Astrocyte of the cerebellum (primary cell): ENCODE data around the gene TECTB.

Source experiments
- DNase-seq: peaks from one replicate; pipeline ENCODE4 v3.0.0-alpha.2; 2011; ENCODE audit warnings: low read depth
- H3K4me3 ChIP-seq: 2 replicates; pipeline ENCODE4 v1.5.1; 2011; ENCODE audit warnings: mild to moderate bottlenecking, low read depth, low read length, moderate library complexity
- in situ Hi-C: cut with HindIII; loops from 2 replicates; pipeline ENCODE4 v1.10.0; 2017; ENCODE audit warnings: low sequenced_read_pairs
- TF ChIP-seq, protein P1 (sequence below): IDR thresholded peaks from 2 replicates; pipeline ENCODE4 v1.5.1; 2012; ENCODE audit warnings: low read length, low read depth, moderate library complexity, mild to moderate bottlenecking; ENCODE audit errors: missing control alignments

The TECTB gene

DNA sequence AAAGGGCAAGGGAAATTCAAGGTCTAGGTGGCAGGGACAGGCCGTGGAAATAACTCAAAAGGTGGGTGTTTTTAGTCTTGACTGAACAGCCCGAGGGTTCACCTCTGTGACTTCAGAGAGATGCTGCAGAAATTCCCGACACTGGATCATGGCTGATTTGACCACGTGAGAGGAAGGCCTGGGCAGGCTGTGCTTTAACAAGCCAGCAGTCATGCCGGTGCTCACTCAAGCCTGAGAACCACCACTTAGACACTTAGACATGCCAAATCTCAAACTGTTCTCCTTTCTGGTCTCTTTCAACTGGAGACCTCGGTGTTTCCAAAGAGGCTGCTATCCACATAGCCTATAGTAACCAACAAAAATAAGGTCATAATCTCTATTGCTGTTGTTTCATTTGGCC is 15.4 kb downstream of the TECTB start:
- TF ChIP-seq, protein P1, sequence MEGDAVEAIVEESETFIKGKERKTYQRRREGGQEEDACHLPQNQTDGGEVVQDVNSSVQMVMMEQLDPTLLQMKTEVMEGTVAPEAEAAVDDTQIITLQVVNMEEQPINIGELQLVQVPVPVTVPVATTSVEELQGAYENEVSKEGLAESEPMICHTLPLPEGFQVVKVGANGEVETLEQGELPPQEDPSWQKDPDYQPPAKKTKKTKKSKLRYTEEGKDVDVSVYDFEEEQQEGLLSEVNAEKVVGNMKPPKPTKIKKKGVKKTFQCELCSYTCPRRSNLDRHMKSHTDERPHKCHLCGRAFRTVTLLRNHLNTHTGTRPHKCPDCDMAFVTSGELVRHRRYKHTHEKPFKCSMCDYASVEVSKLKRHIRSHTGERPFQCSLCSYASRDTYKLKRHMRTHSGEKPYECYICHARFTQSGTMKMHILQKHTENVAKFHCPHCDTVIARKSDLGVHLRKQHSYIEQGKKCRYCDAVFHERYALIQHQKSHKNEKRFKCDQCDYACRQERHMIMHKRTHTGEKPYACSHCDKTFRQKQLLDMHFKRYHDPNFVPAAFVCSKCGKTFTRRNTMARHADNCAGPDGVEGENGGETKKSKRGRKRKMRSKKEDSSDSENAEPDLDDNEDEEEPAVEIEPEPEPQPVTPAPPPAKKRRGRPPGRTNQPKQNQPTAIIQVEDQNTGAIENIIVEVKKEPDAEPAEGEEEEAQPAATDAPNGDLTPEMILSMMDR: no peak
- in situ Hi-C loops: no loop called here
- no peak for DNase-seq
- H3K4me3 ChIP-seq: no peak overlapping the region

GRCh38 chr10:112299456-112299855 is 16.3 kb downstream of the TECTB start:
- in situ Hi-C loops: no loop called here
- no peak for DNase-seq
- no peak overlapping the region for H3K4me3 ChIP-seq
- TF ChIP-seq, protein P1: no peak

- in situ Hi-C loops: no loop called here
- H3K4me3 ChIP-seq: no peak overlapping the region
- TF ChIP-seq, protein P1: no peak
- no peak for DNase-seq
Observed at GRCh38 chr10:112302335-112302734, 19.1 kb downstream of the TECTB start.

GRCh38 chr10:112303528-112303927 is 20.3 kb downstream of the TECTB start:
- in situ Hi-C loops: no loop called here
- DNase-seq: no peak
- H3K4me3 ChIP-seq: no peak overlapping the region
- TF ChIP-seq, protein P1: no peak

GRCh38 chr10:112304267-112304859 is 21.2 kb downstream of the TECTB start:
- H3K4me3 ChIP-seq: no peak overlapping the region
- TF ChIP-seq, protein P1: no peak
- no peak for DNase-seq
- in situ Hi-C loops: no loop called here

- H3K4me3 ChIP-seq: no peak overlapping the region
- no peak for DNase-seq
- in situ Hi-C loops: no loop called here
- TF ChIP-seq, protein P1: peak; percentile 64
Observed at GRCh38 chr10:112307358-112308124, 24.3 kb downstream of the TECTB start.
